Retina (tissue), 1 donor: Measurements from ENCODE around the gene HOXA7.

Experiments used
- DNase-seq: peaks from one replicate; pipeline ENCODE4 v3.0.0-alpha.2; 2016

HOXA7 gene

DNA sequence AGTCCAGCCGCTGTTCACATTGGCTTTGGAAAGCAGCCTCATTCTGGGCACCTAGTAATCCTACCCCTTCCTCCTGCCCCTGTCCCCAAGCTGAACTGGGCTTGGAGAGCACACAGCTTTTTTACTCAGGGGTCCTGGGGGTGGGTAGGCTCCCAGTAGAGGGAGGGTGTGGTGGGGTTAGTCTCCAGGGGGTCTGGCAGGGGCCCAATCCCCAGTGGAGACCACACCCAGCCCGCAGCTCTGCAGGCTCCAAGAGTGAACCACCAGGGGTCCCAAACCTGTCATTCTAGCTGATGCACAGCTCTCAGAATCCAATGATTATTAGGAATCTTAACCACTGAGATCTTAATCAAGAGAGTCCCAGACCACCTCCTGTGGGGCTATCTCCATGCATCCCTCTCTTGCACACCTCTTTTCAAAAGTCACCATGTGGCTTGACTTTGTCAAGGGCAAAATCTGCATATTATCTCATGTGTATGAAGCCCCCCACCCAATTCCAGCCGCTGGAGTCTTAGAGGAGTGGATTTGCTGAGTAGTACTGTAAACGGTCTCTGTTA lies 25.9 kb upstream of the HOXA7 start:
- no peak for DNase-seq

- no peak for DNase-seq
These were observed 25.4 kb upstream of the HOXA7 start for GRCh38 chr7:27181795-27182275.

- DNase-seq, result no peak
These were observed 24.3 kb upstream of the HOXA7 start for GRCh38 chr7:27180431-27181420.

GRCh38 chr7:27179503-27180430 lies 23.3 kb upstream of the HOXA7 start:
- DNase-seq, result peak; percentile 90

DNA sequence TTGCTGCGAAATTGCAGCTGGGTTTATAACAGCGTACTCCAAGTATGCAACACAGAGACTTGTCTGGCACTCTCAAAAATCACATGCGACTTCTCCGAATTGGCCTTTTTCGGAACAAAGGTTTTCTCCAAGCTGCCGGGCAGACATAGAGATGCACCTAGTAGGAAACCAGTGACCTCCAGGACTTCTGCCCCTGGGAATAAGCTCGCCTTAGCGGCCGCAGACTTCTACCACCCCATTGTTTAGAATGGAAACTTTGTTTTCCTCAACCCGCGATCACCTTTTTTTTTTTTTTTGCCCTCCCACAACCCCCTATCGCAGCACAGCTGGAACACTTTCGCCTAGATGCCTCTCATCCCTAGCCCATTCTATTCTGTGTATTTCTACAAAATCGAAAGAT lies 22.6 kb upstream of the HOXA7 start:
- no peak for DNase-seq

GRCh38 chr7:27178366-27178765 lies 21.9 kb upstream of the HOXA7 start:
- DNase-seq, result no peak

GRCh38 chr7:27177795-27178320 lies 21.4 kb upstream of the HOXA7 start:
- no peak for DNase-seq

DNA sequence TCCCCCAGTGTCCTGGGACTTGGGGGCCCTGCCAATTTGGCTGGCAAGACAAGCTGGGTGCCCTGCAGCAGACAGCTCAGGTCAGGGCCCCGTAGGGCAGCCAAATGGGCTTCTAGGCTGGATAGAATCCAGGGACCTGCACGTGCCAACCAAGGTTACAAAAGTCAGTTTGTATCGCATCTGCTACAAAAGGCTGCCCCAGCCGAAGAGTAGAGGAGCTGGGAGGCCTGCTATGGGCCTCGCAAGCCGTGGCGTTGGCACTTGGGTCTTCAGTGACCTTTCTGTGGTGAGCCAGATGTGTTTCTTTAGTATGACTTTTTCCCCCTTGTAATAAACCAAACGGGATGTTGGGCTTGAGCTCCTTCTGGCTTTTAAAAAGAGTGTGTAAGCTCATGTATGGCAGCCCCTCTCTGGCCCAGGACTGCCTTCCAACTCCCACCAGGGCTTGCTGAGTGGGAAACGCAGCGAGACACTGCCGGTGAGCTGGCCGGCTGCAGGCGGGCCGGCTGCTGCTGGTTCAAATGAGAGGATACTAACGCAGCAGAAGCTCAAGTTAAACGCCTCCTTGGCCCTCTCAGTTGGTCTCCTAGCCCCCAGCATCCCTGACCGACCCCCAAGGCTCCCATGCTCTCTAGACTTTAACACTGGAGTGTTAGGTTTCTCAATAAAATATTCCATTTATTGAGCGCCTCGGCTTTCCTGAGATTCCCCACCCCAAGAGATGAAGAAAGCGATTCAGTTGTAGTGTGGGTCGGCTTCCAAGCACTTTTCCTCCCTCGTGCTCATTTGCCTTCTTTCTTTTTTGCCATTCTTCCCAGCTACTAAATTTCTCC lies 20.7 kb upstream of the HOXA7 start:
- no peak for DNase-seq

DNA sequence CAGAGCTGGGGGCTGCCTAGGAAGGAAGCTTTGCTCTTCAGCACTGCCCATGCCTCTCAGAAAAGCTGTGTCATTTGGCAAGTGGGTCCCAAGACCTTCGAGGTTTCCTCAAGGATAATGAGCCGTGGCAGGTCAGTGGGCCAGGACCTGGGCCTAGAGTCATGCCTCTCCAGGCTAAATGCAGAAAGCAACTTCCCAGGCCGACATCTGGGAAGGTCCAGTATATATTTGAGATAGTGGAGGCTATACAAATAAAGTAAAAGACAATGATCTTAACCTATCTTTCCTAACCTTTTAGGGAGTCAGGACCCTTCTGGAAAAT lies 20.0 kb upstream of the HOXA7 start:
- no peak for DNase-seq

- DNase-seq, result peak; percentile 67
These were observed 19.4 kb upstream of the HOXA7 start for GRCh38 chr7:27175626-27176523.

- no peak for DNase-seq
These were observed 18.6 kb upstream of the HOXA7 start for GRCh38 chr7:27174874-27175625.

- DNase-seq, result peak; percentile 43
These were observed 17.7 kb upstream of the HOXA7 start, which contains the start of gene HOXA10 for GRCh38 chr7:27173956-27174873. HOXA10 (minus strand) TSS chr7:27174320; CDS start chr7:27174306, 14 bp downstream.

DNA sequence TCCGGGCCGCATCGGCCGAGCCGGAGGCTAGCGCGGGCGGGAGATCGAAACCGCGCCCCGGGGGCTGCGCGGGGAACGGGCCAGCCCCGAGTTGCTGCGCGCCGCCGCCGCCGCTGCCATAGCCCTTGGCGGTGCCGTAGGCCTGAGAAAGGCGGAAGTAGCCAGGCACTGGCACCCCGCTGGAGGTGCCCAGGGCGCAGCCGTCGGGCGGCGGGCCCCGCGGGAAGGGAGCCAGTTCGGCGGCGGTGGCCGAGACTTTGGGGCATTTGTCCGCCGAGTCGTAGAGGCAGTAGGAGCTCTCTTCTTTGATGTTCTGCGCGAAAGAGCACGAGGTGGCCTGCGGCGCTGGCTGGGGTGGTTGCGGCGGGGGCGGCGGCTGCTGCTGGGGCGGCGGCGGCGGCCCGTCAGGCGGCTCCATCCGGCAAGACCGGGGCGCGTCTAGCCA lies 17.1 kb upstream of the HOXA7 start:
- no peak for DNase-seq

DNA sequence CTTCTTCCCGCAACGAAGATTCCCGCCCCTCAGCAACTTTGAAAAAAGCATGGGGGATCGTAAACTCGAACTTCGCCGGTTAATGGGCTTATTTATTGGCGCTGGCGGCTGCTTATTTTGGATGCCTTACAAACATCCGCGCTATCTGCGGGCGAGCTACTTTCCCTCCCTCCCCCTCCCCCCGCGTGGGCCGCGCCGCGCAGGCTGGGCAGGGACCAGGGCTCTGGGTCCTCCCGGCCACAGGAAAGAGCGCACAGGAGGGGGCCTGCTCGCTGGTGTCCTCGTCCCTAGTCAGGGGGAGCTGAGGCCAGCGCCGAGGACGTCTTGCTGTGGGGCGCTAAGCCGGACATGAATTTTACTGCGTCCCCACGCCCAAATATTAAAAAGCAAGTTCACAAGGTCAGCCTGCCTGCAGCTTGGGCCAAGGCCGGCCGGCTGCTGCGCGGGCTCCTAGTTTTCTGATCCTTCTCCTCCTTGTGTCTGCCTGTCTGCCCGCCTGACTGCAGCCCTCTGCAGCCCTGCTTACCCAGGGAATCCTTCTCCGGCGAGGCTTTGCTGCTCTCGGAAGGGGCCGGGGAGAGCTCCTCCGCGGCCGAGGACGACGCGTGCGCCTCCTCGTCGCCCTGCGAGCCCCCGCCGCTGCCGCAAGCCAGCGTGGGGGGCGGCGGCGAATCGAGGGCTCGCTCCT lies 16.5 kb upstream of the HOXA7 start:
- peak; percentile 76 for DNase-seq

GRCh38 chr7:27172315-27172774 lies 15.9 kb upstream of the HOXA7 start:
- DNase-seq, result no peak

GRCh38 chr7:27171637-27172314 lies 15.3 kb upstream of the HOXA7 start:
- no peak for DNase-seq

GRCh38 chr7:27171325-27171636 lies 14.8 kb upstream of the HOXA7 start:
- no peak for DNase-seq
